ENCODE results near the gene DHRSX. TPM values are rescaled to one million over a fixed set of nuclear protein-coding genes. Genes with fewer than 3 reads are reported as not detected.
"Not testable (repeated sequence)": the region's sequence is repeated elsewhere in the genome, so short reads cannot be mapped to it uniquely, and the experiment has no call there.

The DHRSX gene
- polyA plus RNA-seq, 3 donors: 27.2 to 34.9 (median 34.5) TPM

DNA sequence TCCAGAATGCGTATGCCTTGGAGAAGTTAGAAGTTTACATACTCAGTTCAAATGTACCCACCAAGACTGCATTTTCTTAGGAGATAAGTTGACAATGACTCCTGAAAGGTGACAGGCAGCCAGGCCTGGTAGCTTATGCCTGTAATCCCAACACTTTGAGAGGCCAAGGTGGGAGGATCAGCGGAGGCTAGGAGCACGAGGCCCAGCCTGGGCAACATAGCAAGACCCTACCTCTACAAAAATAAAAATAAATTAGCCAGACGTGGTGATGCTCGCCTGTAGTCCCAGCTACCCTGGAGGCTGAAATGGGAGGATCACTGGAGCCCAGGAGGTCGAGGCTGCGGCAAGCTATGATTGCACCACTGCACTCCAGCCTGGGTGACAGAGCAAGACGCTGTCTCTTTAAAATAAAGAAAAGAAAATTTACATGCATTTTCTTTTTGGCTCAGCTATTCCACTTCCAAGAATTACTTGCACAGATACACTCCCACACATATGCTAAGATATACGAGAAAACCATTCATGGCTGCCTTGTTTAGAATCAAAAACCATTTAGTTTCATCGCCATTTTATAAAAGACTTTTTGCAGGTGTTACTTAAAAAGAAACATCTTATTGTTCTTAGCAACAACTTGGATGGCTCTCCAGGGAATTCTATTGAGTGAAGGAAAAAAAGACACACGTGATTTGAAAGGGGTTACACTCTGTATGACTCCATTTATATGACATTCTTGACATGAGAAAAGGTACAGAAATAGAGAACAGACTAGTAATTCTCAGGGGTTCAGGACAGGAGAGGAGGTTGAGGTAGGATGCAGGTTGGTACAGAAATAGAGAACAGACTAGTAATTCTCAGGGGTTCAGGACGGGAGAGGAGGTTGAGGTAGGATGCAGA lies 66.3 kb downstream of the DHRSX start:
- no peak for DNase-seq (ENCODE audit: low read depth in 3 of 3, low spot score in 2 of 3)

DNA sequence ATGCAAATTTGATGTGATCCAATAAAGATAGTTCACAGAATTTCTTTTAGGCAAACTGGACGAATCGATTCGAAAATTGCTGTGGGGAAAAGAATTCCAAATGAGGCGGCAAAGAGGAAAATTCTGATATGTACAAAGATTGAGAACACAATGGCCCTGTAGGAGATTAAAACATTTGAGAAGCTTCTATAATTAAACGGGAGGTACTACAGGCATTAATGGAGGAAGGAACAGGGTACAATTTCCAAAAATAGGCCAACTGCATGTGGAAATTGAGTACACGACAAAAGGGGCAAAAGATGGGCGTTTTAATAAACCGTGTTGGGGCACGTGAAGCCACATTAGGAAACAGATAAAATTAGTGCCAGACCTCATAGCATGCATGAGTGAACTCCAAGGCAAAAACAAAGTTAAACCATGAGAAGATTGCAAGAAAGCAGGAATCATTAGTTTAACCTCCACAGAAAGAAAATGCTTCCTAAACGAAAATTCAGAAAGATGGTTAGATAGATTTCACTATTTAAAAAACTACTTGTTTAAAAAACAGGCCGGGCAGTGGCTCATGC lies 68.4 kb downstream of the DHRSX start:
- DNase-seq (ENCODE audit: low read depth in 3 of 3, low spot score in 2 of 3): no peak

DNA sequence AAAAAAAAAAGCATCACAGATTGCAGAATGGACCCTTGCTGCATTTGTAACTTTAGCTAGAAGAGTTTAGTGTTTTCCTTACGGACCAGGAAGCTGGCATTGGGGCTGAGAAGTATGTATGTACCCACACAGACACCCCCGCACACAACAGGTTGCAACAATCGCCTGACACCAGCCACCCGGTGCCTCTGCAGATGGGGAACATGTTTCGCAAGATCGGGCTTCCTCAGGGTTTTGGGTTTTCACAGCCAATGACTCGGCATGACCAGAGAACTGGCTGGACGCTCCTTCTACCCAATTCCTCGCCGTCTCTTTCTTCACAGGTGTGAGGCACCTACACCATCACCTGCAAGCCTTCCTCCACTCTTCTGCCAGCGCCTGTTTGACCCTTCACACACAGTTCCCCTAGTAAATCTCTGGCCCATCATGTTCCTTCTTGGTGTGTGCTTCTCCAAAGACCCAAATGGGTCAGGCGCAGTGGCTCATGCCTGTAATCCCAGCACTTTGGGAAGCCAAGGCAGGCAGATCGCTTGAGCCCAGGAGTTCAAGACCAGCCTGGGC lies 70.4 kb downstream of the DHRSX start:
- DNase-seq (ENCODE audit: low read depth in 3 of 3, low spot score in 2 of 3): no peak

DNA sequence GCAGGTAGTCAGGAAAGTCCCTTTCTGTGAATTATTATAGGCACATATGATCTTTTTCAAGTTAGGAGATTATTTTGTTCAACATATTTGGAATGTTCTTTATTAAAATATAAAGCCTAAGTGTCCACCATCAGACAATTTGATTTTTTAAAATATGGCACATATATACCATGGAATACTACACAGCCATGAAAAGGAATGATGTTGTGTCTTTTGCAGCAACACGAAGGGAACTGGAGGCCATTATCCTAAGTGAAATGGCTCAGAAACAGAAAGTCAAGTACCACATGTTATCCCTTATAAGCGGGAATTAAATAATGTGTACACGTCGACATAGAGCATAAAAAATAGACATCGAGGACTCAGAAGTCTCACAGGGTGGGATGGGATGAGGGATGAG lies 73.0 kb downstream of the DHRSX start:
- DNase-seq (ENCODE audit: low read depth in 3 of 3, low spot score in 2 of 3): no peak

DNA sequence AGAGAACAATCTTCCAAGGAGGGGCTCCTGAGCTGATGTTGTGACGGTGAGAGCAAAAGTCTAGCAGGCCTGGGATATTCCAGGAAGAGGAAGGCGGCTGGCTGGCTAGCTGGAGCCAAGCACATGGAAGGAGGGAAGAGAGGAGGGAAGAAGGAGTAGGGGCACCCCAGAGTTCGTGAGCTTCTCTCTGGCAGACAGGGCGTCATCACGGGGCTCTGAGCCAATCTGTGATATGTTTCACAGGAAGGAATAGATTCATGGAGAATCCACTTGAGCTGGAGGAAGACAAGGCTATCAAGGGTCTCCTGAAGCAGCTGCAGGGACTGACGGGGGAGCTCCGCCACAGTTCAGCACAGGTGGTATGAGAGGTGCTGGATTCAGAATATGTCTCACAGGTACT lies 73.6 kb downstream of the DHRSX start:
- DNase-seq (ENCODE audit: low read depth in 3 of 3, low spot score in 2 of 3): no peak

DNA sequence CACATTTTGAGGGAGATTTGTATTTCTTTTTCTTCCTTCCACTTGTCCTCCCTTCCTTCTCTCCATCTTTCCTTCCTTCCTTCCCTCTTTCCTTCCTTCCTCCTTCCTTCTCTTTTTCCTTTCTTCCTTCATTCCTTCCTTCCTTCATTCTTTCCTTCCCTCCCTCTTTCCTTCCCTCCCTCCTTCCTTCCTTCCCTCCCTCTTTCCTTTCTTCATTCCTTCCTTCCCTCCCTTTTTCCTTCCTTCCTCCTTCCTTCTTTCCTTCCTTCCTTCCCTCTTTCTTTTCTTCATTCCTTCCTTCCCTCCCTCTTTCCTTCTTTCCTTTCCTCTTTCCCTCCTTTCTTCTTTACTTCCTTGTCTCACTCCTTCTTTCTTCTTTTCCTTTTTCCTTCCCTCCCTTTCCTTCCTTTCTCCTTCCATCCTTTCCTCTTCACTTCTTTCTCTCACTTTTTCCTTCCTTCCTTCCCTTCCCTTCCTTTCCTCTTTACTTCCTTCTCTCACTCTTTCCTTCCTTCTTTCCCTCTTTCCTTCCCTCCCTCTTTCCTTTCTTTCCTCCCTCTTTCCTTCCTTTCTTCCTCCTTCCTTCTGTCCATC lies 74.4 kb downstream of the DHRSX start:
- no peak for DNase-seq (ENCODE audit: low read depth in 3 of 3, low spot score in 2 of 3)

DNA sequence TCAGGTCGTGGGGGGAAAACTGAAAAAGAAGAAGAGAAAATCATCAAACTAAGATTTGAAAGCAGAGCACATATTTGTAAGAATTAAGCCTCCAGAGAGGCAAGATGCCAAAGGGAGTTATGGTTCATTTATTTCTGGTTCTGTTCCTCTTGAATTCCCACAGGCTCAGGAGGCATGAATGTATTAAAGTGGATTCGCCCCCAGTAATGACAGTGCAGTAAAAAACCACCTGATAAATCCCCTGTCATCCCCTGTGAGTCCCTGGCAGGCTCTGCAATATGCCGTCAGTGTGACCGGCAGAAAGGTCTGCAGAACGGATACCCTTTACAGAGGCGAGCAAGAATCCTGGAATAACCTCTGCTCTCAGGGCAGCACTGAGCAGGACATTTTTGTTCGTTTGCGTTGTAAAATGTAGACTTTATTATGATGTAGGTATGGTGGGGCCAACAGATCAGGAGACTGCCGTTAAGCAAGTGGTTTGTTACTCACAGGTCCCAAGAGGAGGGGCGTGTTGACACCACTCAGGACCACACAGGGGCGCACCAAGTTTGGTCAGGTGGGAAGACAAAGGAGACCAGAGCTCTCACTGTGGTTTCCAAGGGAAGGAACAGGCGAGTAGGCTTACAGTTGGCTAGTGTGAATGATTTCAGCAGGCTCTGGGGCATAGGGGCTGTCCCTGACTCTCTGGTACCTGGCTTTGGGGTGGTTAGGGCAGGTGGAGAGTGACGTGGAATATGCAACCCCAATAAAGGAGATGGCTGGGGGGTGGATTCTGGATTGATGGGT lies 75.3 kb downstream of the DHRSX start:
- no peak for DNase-seq (ENCODE audit: low read depth in 3 of 3, low spot score in 2 of 3)

DNA sequence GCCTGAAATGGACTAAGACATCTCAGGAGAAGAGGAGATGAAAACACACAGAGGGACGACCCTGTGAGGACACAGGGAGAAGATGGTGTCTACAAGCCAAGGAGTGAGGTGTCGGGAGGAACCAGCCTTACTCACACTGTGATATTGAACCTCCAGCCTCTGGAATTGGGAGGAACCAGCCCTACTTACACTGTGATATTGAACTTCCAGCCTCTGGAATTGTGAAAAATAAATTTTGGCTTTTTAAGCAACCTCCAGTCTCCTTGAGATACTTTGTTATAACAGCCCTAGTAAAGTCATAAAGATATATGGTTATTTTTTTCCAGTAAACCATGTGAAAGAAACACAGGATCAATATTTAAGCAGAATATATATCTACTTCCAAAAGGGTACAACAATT lies 76.5 kb downstream of the DHRSX start:
- DNase-seq (ENCODE audit: low read depth in 3 of 3, low spot score in 2 of 3): no peak

DNA sequence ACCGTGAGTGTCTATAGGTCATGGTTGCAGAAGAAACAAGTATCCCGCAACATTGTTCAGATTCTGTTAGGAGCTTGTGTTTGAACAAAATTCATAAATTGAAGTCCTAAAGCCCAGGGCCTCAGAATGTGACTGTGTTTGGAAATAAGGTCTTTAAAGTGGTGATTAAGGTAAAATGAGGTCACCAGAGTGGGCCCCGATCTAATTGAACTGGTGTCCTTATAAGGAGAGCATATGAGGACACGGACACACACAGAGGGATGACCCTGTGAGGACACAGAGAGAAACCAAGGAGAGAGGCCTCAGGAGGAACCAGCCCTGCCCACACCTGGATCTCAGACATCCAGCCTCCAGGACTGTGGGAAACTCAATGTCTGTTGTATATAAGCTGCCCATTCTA lies 76.9 kb downstream of the DHRSX start:
- DNase-seq (ENCODE audit: low read depth in 3 of 3, low spot score in 2 of 3): no peak

DNA sequence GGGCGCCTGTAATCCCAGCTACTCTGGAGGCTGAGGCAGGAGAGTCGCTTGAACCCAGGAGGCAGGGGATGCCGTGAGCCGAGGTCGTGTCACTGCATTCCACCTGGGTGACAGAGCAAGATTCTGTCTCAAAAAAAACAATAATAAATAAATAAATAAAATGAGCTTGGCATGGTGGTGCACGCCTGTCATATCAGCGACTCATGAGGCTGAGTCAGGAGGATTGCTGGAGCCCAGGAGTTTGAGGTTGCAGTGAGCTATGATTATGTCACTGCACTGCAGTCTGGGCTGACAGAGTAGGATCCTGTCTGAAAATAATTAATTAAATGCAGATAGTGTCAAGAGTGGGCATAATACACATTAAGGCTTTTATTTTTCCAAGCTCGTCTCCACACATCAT lies 77.5 kb downstream of the DHRSX start:
- no peak for DNase-seq (ENCODE audit: low read depth in 3 of 3, low spot score in 2 of 3)

DNA sequence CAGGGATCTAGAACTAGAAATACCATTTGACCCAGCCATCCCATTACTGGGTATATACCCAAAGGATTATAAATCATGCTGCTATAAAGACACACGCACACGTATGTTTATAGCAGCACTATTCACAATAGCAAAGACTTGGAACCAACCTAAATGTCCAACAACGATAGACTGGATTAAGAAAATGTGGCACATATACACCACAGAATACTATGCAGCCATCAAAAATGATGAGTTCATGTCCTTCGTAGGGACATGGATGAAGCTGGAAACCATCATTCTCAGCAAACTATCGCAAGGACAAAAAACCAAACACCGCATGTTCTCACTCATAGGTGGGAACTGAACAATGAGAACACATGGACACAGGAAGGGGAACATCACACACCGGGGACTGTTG lies 81.4 kb downstream of the DHRSX start:
- not testable (repeated sequence) for DNase-seq (ENCODE audit: low read depth in 3 of 3, low spot score in 2 of 3)

DNA sequence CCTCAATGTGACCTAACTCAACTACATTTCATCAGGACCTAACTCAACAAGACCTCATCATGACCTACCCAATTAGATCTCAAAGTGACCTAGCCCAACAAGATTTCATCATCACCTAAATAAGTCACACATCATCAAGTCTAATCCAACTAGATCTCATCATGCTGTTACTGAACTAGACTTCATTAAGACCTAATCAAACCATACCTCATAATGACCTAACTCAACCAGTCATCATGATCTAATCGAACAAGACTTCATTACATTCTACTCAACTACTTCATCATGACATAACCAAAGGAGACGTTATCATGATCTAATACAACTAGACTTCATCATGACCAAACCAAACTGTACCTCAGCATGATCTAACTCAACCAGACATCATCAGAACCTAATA lies 82.8 kb downstream of the DHRSX start:
- no peak for DNase-seq (ENCODE audit: low read depth in 3 of 3, low spot score in 2 of 3)

DNA sequence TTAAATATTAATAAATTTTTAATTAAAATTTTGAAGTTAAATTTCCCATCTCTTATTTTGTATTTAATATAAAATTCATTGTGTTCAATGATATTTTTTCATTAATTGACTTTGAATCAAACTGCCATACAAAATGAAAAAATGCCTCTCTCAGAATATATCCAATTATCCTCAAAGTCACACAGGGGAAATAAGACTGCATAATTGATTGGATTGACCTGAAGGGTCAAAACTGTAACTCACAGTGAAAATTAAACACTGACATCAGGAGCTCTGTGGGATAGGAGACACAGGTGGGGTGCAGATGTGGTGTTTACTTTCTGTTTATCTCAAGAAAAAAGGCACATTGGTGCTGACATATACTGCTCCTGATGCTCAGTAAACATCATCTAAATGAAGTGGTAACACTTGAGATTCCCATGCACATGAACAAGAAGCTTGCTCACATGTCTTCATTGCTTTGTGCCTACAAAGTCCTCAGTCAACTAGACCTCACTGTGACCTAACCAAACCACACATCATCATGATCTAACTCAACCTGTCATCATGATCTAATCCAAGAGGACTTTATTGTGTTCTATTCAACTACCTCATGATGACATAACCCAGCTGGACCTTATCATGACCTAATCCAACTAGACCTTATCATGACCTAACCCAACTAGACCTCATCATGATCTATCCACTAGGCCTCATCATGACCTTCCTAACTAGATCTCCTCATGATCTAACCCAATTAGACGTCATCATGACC lies 83.7 kb downstream of the DHRSX start:
- no peak for DNase-seq (ENCODE audit: low read depth in 3 of 3, low spot score in 2 of 3)

DNA sequence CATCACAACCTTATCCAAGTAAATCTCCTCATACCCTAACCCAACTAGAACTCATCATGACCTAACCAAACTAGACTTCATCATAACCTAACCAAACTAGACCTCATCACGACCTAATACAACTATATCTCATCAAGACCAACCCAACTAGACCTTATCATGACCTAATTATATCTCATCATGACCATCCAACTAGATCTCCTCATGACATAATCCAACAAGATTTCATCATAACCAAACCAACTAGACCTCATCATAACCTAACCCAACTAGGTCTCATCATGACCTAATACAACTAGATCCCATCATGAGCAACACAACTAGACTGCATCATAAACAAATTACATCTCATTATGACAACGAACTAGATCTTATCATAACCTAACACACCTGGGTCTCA lies 86.4 kb downstream of the DHRSX start:
- no peak for DNase-seq (ENCODE audit: low read depth in 3 of 3, low spot score in 2 of 3)

DNA sequence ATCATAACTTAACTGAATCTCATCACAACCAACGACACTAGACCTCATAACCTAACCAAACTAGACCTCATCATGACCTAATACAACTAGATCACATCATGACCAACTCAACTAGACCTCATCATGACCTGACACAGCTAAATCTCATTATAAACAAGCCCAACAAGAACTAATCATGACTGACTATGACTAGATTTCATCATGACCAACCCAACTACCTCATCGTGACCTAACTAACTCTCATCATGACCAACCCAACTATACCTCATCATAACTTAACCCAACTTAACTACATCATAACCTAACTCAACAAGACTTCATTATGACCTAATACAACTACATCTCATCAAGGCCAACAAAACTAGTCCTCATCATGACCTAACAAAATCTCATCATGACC lies 86.8 kb downstream of the DHRSX start:
- DNase-seq (ENCODE audit: low read depth in 3 of 3, low spot score in 2 of 3): no peak

DNA sequence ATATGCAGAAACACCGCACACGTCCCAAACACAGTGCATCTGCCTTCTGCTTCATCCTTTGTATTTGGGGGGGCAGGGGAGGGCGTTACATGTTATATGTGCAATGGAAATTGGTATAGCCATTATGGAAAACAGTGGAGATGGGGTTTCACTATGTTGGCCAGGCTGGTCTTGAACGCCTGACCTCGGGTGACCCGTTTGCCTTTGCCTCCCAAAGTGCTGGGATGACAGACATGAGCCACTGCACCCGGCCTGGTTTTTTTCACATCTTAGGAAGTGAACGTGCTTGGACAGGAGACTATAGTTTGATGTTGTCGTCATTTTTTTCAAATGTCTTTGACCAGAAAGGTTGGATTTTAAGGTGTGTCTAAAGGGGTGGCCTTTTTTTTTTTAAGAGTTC lies 88.6 kb downstream of the DHRSX start:
- DNase-seq (ENCODE audit: low read depth in 3 of 3, low spot score in 2 of 3): no peak

DNA sequence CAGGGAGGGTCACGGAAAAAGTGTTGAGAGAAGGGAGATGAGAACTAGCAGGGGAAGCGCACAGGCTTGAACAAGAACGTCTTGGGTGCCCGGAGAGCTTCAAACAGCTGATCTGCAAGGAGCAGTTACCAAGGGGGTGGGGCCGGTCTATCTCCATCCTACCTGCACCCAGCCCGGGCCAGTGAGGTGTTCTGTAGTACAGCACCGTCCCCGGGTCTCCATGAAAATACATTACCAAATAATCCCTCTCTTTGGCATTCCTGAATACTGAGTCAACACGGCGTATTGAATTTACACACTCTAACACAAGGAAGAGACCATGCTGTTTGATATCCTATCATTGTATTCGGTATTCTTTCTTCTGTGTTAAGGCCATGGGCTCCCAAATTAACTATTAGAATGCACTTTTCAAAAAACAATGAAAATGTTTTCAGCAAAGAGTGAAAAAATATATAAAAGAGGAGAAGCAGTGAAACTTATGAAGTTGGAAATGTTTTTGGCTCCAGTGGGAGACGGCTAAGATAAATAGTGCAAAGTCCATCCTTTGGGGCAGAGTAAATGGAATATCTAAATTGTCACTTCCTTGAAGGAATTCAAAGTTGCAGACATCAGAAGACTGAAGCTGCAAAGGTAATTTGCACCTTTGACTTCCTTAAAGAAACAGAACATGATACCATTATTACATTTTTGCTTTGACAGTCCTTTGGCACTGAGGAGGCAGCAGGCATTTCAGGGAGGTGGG lies 90.3 kb downstream of the DHRSX start:
- no peak for DNase-seq (ENCODE audit: low read depth in 3 of 3, low spot score in 2 of 3)

DNA sequence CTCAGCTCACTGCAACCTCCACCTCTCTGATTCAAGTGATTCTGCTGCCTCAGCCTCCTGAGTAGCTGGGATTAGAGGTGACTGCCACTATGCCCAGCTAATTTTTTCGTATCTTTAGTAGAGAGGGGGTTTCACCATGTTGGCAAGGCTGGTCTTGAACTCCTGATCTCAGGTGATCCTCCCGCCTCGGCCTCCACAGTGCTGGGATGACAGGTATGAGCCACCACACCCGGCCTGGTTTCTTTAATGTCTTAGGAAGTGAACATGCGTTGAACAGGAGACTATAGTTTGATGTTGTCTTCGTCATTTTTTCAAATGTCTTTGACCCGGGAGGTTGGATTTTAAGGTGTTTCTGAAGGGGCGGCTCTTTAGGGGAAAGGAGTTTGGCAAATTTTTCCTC lies 91.0 kb downstream of the DHRSX start:
- DNase-seq (ENCODE audit: low read depth in 3 of 3, low spot score in 2 of 3): no peak

DNA sequence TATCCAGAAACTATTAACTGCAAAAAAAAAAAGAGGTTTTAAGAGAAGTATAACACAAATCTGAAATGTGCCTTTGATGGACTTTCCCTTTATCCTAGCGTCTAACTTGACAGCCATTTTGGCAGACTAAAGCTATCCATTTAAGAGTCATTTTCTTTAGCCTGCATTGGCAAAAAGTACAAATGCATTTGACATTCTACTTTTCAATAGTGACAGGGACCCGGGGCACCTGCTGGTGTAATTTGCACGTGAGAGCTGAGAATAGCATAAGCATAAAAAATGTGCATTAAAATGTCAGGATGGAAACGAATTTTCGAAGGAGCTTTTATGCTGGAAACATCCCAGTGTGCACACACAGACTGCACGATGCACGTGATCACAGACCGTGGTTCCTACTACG lies 91.9 kb downstream of the DHRSX start:
- DNase-seq (ENCODE audit: low read depth in 3 of 3, low spot score in 2 of 3): no peak

Data from right renal cortex interstitium (tissue), 3 donors.